Left forelimb (tissue), 1 donor: ENCODE measurements around the gene USP12.
"Not testable (repeated sequence)": the region's sequence is repeated elsewhere in the genome, so short reads cannot be mapped to it uniquely, and the experiment has no call there.

Experiments used
- DNase-seq: peaks from one replicate; pipeline ENCODE4 v3.0.0-alpha.2; 2018; ENCODE audit warnings: low spot score

The USP12 gene

GRCh38 chr13:27149702-27150101 is 21.9 kb downstream of the USP12 start:
- DNase-seq = no peak

GRCh38 chr13:27148900-27149299 is 22.7 kb downstream of the USP12 start:
- DNase-seq = no peak

GRCh38 chr13:27147530-27148170 is 24.0 kb downstream of the USP12 start:
- DNase-seq = no peak

GRCh38 chr13:27141746-27142145 is 29.9 kb downstream of the USP12 start:
- DNase-seq = no peak

GRCh38 chr13:27141159-27141558 is 30.5 kb downstream of the USP12 start:
- not testable (repeated sequence) for DNase-seq

- DNase-seq = no peak
Measured at GRCh38 chr13:27140060-27140459, 31.6 kb downstream of the USP12 start.

GRCh38 chr13:27139565-27139964 is 32.0 kb downstream of the USP12 start:
- no peak for DNase-seq

- DNase-seq = no peak
Measured at GRCh38 chr13:27138457-27139093, 33.0 kb downstream of the USP12 start.

GRCh38 chr13:27137759-27138158 is 33.9 kb downstream of the USP12 start:
- DNase-seq = no peak

- no peak for DNase-seq
Measured at GRCh38 chr13:27135023-27135422, 36.6 kb downstream of the USP12 start.

GRCh38 chr13:27133889-27134288 is 37.7 kb downstream of the USP12 start:
- DNase-seq = no peak

- DNase-seq = no peak
Measured at GRCh38 chr13:27132538-27132937, 39.1 kb downstream of the USP12 start.

- no peak for DNase-seq
Measured at GRCh38 chr13:27131906-27132305, 39.7 kb downstream of the USP12 start.

- no peak for DNase-seq
Measured at GRCh38 chr13:27130979-27131623, 40.5 kb downstream of the USP12 start.

- no peak for DNase-seq
Measured at GRCh38 chr13:27130223-27130978, 41.2 kb downstream of the USP12 start.

GRCh38 chr13:27128825-27129627 is 42.6 kb downstream of the USP12 start:
- DNase-seq = no peak

- no peak for DNase-seq
Measured at GRCh38 chr13:27126859-27127258, 44.8 kb downstream of the USP12 start.

GRCh38 chr13:27125357-27126282 is 46.0 kb downstream of the USP12 start:
- DNase-seq = no peak

GRCh38 chr13:27124571-27124970 is 47.0 kb downstream of the USP12 start:
- no peak for DNase-seq

GRCh38 chr13:27123445-27123844 is 48.2 kb downstream of the USP12 start:
- not testable (repeated sequence) for DNase-seq

GRCh38 chr13:27122036-27122435 is 49.6 kb downstream of the USP12 start:
- no peak for DNase-seq
